Panc1 (cell line): ENCODE measurements around the gene CPO. TPM values are rescaled to one million over a fixed set of nuclear protein-coding genes. Genes with fewer than 3 reads are reported as not detected.

Source experiments
- ATAC-seq: fragments of 200-7000 bp; cut with Tn5 transposase; 2 replicates; pipeline ENCODE4 v1.9.1; 2020; ENCODE audit warnings: mild to moderate bottlenecking, moderate library complexity
- BruUV-seq: library from RNA; stranded (reverse); fragments of 400-500 nt; replicated peaks from 2 replicates; lab custom pipeline; 2021; lab: Mats Ljungman, UMichigan
- CTCF ChIA-PET: fragments of 300-600 bp; sonication (Branson Sonifier 250); formaldehyde crosslinking; loops from one replicate; lab custom pipeline; 2022; ENCODE audit warnings: antibody characterized with exemption; lab: Charles Lee
- POLR2A ChIA-PET: fragments of 300-600 bp; sonication (Branson Sonifier 250); formaldehyde crosslinking; loops from one replicate; lab custom pipeline; 2022; ENCODE audit warnings: antibody characterized with exemption; lab: Charles Lee
- DNase-seq: peaks from one replicate; pipeline ENCODE4 v3.0.0-alpha.2; 2010; ENCODE audit warnings: low read depth, low spot score
- H3K27ac ChIP-seq: 2 replicates; pipeline ENCODE4 v1.5.1; 2011; ENCODE audit warnings: mild to moderate bottlenecking, low read length, inconsistent platforms
- H3K27me3 ChIP-seq: fragments of 200-500 bp; sonication (Bioruptor generic); 2 replicates; pipeline ENCODE4 v1.6.0; 2014; ENCODE audit warnings: low read length, inconsistent platforms; ENCODE audit not compliant: control insufficient read depth, insufficient read depth
- H3K36me3 ChIP-seq: fragments of 200-500 bp; sonication (Bioruptor generic); 2 replicates; pipeline ENCODE4 v1.5.1; 2014; ENCODE audit warnings: inconsistent platforms, mild to moderate bottlenecking, low read length, moderate library complexity; ENCODE audit not compliant: control insufficient read depth, insufficient read depth
- H3K4me1 ChIP-seq: 2 replicates; pipeline ENCODE4 v1.5.1; 2011; ENCODE audit warnings: inconsistent platforms, mild to moderate bottlenecking, low read length, moderate library complexity; ENCODE audit not compliant: control insufficient read depth, insufficient read depth
- H3K4me3 ChIP-seq, 2 experiments: 2 replicates each; pipeline ENCODE4 v1.5.1; 2011 to 2012; ENCODE audit warnings: low read depth in 2 of 2, low read length in 2 of 2, mild to moderate bottlenecking in 2 of 2, inconsistent platforms in 1 of 2, moderate library complexity in 1 of 2
- H3K9me3 ChIP-seq: fragments of 200-500 bp; sonication (Bioruptor generic); 2 replicates; pipeline ENCODE4 v1.5.1; 2014; ENCODE audit warnings: low read depth, mild to moderate bottlenecking, inconsistent platforms, low read length, moderate library complexity; ENCODE audit not compliant: control insufficient read depth, insufficient read depth
- CTCF ChIP-seq: fragments of 450-650 bp; IDR thresholded peaks from 2 replicates; pipeline ENCODE4 v1.5.1; 2017; ENCODE audit warnings: mild to moderate bottlenecking
- POLR2AphosphoS5 ChIP-seq: IDR thresholded peaks from 2 replicates; pipeline ENCODE4 v1.6.1; 2012; ENCODE audit warnings: mild to moderate bottlenecking, low read depth, low read length, moderate library complexity
- SIN3A ChIP-seq: IDR thresholded peaks from 2 replicates; pipeline ENCODE4 v1.6.1; 2012; ENCODE audit warnings: low read depth, mild to moderate bottlenecking, low read length, moderate library complexity, borderline replicate concordance; ENCODE audit not compliant: insufficient read depth
- TCF7L2 ChIP-seq: IDR thresholded peaks from 2 replicates; pipeline ENCODE4 v1.6.1; 2011; ENCODE audit warnings: mild to moderate bottlenecking, low read depth, low read length, inconsistent platforms
- in situ Hi-C: cut with HindIII; loops from 2 replicates; pipeline ENCODE4 v1.10.0; 2016; ENCODE audit warnings: low sequenced_read_pairs, low pct_unique_long_range_greater_than_20kb
- intact Hi-C: fragments of 100-400 bp; cut with micrococcal nuclease; formaldehyde crosslinking; loops from one replicate; pipeline ENCODE4 v1.10.0; 2022; ENCODE audit not compliant: unreplicated experiment
- total RNA-seq: library from RNA; stranded (reverse); gene quantifications from one replicate; pipeline ENCODE4 v1.2.1, GENCODE V29; 2021; ENCODE audit not compliant: unreplicated experiment
- TF ChIP-seq, protein P1 (sequence below), 2 experiments: IDR thresholded peaks; 2 replicates each; pipeline ENCODE4 v1.6.1; 2011 to 2012; ENCODE audit warnings: low read depth in 2 of 2, control low read depth in 1 of 2, low read length in 1 of 2, mild to moderate bottlenecking in 1 of 2, moderate library complexity in 1 of 2; ENCODE audit not compliant: insufficient read depth in 1 of 2

Gene CPO
- total RNA-seq, 1 experiment from 2014 or later, result not detected

DNA sequence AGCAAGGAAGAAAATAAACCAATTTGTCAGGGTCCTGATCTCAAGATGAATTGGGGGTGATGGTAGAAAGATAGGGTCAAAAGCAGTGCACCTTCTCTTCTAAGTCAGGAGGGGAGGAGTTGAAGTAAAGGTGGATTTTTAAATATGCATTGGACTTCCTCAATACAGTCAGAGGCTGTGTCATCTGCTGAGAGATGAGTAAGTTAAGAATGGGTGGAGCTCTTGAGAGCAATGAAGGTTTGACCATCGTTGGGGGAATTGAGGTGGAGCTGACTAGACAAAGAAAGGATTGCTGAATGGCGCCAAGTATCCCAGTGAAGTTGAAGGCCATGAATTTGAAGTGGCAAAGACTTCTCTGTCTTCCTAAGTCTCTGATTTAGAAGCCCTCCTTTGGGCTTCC, 18.4 kb upstream of the CPO start:
- Histone ChIP-seq H3K27ac (no peak overlapping the region), H3K36me3 (no peaks in the 10 kb centered on the region), H3K4me3 (no peak overlapping the region), H3K27me3 (no peaks in the 10 kb centered on the region), H3K4me1 (no peaks in the 10 kb centered on the region), H3K9me3 (no peaks in the 10 kb centered on the region)
- ATAC-seq (no peak), DNase-seq (no peak)
- ChIA-PET CTCF (no interaction called here), POLR2A (no interaction called here)
- no TSS peak for BruUV-seq
- intact Hi-C loops, result no loop called here
- in situ Hi-C loops, result no loop called here
- TF ChIP-seq SIN3A (no peak), CTCF (no peak), TCF7L2 (no peak), POLR2AphosphoS5 (no peak)
- TF ChIP-seq, protein P1, sequence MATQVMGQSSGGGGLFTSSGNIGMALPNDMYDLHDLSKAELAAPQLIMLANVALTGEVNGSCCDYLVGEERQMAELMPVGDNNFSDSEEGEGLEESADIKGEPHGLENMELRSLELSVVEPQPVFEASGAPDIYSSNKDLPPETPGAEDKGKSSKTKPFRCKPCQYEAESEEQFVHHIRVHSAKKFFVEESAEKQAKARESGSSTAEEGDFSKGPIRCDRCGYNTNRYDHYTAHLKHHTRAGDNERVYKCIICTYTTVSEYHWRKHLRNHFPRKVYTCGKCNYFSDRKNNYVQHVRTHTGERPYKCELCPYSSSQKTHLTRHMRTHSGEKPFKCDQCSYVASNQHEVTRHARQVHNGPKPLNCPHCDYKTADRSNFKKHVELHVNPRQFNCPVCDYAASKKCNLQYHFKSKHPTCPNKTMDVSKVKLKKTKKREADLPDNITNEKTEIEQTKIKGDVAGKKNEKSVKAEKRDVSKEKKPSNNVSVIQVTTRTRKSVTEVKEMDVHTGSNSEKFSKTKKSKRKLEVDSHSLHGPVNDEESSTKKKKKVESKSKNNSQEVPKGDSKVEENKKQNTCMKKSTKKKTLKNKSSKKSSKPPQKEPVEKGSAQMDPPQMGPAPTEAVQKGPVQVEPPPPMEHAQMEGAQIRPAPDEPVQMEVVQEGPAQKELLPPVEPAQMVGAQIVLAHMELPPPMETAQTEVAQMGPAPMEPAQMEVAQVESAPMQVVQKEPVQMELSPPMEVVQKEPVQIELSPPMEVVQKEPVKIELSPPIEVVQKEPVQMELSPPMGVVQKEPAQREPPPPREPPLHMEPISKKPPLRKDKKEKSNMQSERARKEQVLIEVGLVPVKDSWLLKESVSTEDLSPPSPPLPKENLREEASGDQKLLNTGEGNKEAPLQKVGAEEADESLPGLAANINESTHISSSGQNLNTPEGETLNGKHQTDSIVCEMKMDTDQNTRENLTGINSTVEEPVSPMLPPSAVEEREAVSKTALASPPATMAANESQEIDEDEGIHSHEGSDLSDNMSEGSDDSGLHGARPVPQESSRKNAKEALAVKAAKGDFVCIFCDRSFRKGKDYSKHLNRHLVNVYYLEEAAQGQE (IDR thresholded peaks at IDR 0.05; ENCODE audit: insufficient read depth in 1 of 2, low read depth in 2 of 2, low read length in 1 of 2), result no peak

- in situ Hi-C loops (no loop called here), intact Hi-C loops (no loop called here)
- BruUV-seq, result no TSS peak
- DNase-seq, result no peak
- no peaks in the 10 kb centered on the region for H3K36me3 ChIP-seq
- no peak for ATAC-seq
- H3K9me3 ChIP-seq, result no peaks in the 10 kb centered on the region
- no peaks in the 10 kb centered on the region for H3K4me1 ChIP-seq
- POLR2A ChIA-PET, result no interaction called here
- CTCF ChIA-PET, result no interaction called here
- H3K27me3 ChIP-seq, result no peaks in the 10 kb centered on the region
- TF ChIP-seq CTCF (no peak), TCF7L2 (no peak), POLR2AphosphoS5 (no peak), SIN3A (no peak)
- TF ChIP-seq, protein P1 (IDR thresholded peaks at IDR 0.05; ENCODE audit: insufficient read depth in 1 of 2, low read depth in 2 of 2, low read length in 1 of 2), result no peak
- H3K4me3 ChIP-seq, result no peak overlapping the region
- H3K27ac ChIP-seq, result no peak overlapping the region
These were observed 17.8 kb upstream of the CPO start for GRCh38 chr2:206921529-206921928.
